WTC11 (cell line): ENCODE results near the gene SDHAF4.

Experiments used
- CTCF ChIP-seq: fragments of 200-600 bp; IDR thresholded peaks from 2 replicates; pipeline ENCODE4 v1.8.0; 2022; ENCODE audit warnings: antibody characterized with exemption
- ETV6 ChIP-seq: sonication (generic); formaldehyde crosslinking; IDR thresholded peaks from 2 replicates; pipeline ENCODE4 v1.8.1; 2022; ENCODE audit warnings: mild to moderate bottlenecking, missing genetic modification reagents
- ZBTB21 ChIP-seq: sonication (generic); formaldehyde crosslinking; IDR thresholded peaks from 2 replicates; pipeline ENCODE4 v1.8.1; 2023; ENCODE audit warnings: mild to moderate bottlenecking, missing genetic modification reagents, borderline replicate concordance

- TF ChIP-seq CTCF (no peak), ZBTB21 (CRISPR knock-in tag) (no peak), ETV6 (no peak)
Measured at GRCh38 chr6:70537266-70537665, 29.5 kb upstream of the SDHAF4 start.
